ENCODE measurements around the gene HUS1B. TPM values are rescaled to one million over a fixed set of nuclear protein-coding genes. Genes with fewer than 3 reads are reported as not detected.

The HUS1B gene
- total and polyA plus RNA-seq, 2 of the 13 experiments (the other 11 are each of a cell fraction or from before 2014, with no cell fraction given), result 0.18 to 0.40 TPM

GRCh38 chr6:636488-636887 is 20.4 kb downstream of the HUS1B start:
- no peaks in the 10 kb centered on the region for H3K27me3 ChIP-seq (ENCODE audit: control insufficient read depth in 1 of 2, insufficient read depth in 2 of 2, low read length in 2 of 2)
- 95% methylated on average over 5 of the region's 5 CpGs for WGBS (ENCODE audit: low lambda C conversion rate)
- no peak for ATAC-seq
- intact Hi-C loops (cut with micrococcal nuclease; ENCODE audit: unreplicated experiment) (no loop called here), in situ Hi-C loops (cut with HindIII; ENCODE audit: extremely low pct_ligation_motif_present, low pct_unique_long_range_greater_than_20kb) (no loop called here)
- ChIA-PET CTCF (ENCODE audit: low intra/inter-chr PET ratio, low total read pairs) (no interaction called here), POLR2A (no interaction called here)
- TF ChIP-seq SKI (IDR thresholded peaks at IDR 0.05; ENCODE audit: partially characterized antibody) (no peak), ZBTB3 (CRISPR knock-in tag; IDR thresholded peaks at IDR 0.05; ENCODE audit: borderline replicate concordance, low read depth) (no peak), ZNF780A (CRISPR knock-in tag; IDR thresholded peaks at IDR 0.05) (no peak), UBTF (CRISPR knock-in tag; IDR thresholded peaks at IDR 0.05) (no peak), SMAD1 (CRISPR knock-in tag; IDR thresholded peaks at IDR 0.05; ENCODE audit: borderline replicate concordance, low read depth) (no peak), JDP2 (CRISPR knock-in tag; IDR thresholded peaks at IDR 0.05; ENCODE audit: borderline replicate concordance) (no peak), NFYC (CRISPR knock-in tag; IDR thresholded peaks at IDR 0.05) (no peak), REXO4 (CRISPR knock-in tag; IDR thresholded peaks at IDR 0.05; ENCODE audit: borderline replicate concordance) (no peak), FOXK1 (CRISPR knock-in tag; IDR thresholded peaks at IDR 0.05; ENCODE audit: borderline replicate concordance, low read depth) (no peak), ZNF747 (CRISPR knock-in tag; IDR thresholded peaks at IDR 0.05; ENCODE audit: borderline replicate concordance) (no peak), ZNF34 (CRISPR knock-in tag; IDR thresholded peaks at IDR 0.05; ENCODE audit: borderline replicate concordance) (no peak)
- TF ChIP-seq, protein P1, sequence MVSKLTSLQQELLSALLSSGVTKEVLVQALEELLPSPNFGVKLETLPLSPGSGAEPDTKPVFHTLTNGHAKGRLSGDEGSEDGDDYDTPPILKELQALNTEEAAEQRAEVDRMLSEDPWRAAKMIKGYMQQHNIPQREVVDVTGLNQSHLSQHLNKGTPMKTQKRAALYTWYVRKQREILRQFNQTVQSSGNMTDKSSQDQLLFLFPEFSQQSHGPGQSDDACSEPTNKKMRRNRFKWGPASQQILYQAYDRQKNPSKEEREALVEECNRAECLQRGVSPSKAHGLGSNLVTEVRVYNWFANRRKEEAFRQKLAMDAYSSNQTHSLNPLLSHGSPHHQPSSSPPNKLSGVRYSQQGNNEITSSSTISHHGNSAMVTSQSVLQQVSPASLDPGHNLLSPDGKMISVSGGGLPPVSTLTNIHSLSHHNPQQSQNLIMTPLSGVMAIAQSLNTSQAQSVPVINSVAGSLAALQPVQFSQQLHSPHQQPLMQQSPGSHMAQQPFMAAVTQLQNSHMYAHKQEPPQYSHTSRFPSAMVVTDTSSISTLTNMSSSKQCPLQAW (CRISPR knock-in tag; IDR thresholded peaks at IDR 0.05), result no peak
- TF ChIP-seq, protein P2, sequence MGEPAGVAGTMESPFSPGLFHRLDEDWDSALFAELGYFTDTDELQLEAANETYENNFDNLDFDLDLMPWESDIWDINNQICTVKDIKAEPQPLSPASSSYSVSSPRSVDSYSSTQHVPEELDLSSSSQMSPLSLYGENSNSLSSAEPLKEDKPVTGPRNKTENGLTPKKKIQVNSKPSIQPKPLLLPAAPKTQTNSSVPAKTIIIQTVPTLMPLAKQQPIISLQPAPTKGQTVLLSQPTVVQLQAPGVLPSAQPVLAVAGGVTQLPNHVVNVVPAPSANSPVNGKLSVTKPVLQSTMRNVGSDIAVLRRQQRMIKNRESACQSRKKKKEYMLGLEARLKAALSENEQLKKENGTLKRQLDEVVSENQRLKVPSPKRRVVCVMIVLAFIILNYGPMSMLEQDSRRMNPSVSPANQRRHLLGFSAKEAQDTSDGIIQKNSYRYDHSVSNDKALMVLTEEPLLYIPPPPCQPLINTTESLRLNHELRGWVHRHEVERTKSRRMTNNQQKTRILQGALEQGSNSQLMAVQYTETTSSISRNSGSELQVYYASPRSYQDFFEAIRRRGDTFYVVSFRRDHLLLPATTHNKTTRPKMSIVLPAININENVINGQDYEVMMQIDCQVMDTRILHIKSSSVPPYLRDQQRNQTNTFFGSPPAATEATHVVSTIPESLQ (CRISPR knock-in tag; conservative IDR thresholded peaks at IDR 0.05), result no peak
- TF ChIP-seq, protein P3, sequence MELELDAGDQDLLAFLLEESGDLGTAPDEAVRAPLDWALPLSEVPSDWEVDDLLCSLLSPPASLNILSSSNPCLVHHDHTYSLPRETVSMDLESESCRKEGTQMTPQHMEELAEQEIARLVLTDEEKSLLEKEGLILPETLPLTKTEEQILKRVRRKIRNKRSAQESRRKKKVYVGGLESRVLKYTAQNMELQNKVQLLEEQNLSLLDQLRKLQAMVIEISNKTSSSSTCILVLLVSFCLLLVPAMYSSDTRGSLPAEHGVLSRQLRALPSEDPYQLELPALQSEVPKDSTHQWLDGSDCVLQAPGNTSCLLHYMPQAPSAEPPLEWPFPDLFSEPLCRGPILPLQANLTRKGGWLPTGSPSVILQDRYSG (CRISPR knock-in tag; IDR thresholded peaks at IDR 0.05), result no peak
- no peaks in the 10 kb centered on the region for H3K4me1 ChIP-seq (ENCODE audit: insufficient read depth, low read length)
- H3K79me2 ChIP-seq (ENCODE audit: insufficient read depth, low read length), result no peaks in the 10 kb centered on the region
- no peak for DNase-seq (ENCODE audit: low spot score)
- H3K36me3 ChIP-seq (replicated peaks in 1 of 2; ENCODE audit: control insufficient read depth in 1 of 2, insufficient read depth in 2 of 2, low read length in 2 of 2), result peaks cover 3 to 4% of the 10 kb centered on the region in 2 experiments; a peak in 3 of 5 replicates
- no peak overlapping the region for H3K9ac ChIP-seq (ENCODE audit: insufficient read depth, low read depth, low read length)
- H2AFZ ChIP-seq (ENCODE audit: low read length), result no peak overlapping the region
- no peak overlapping the region for H3K27ac ChIP-seq (ENCODE audit: extremely low read length, insufficient read depth, low read length)
- no TSS peak for BruUV-seq (replicated peaks)
- no peak overlapping the region for H3K4me3 ChIP-seq (replicated peaks in 1 of 3; ENCODE audit: insufficient read depth in 1 of 3, low read depth in 2 of 3, low read length in 3 of 3)
- FAIRE-seq, result no peak
- no peaks in the 10 kb centered on the region for H4K20me1 ChIP-seq (ENCODE audit: insufficient read depth, low read length)
- H3K9me3 ChIP-seq (ENCODE audit: low read length), result peaks cover 2% of the 10 kb centered on the region
- no peak overlapping the region for H3K4me2 ChIP-seq (ENCODE audit: low read depth, low read length)
